DLD1 (cell line): ENCODE measurements around the gene H2BK1.

Experiments used
- in situ Hi-C: cut with HindIII; loops from 2 replicates; pipeline ENCODE4 v1.10.0; 2017; ENCODE audit warnings: low sequenced_read_pairs

H2BK1 gene

DNA sequence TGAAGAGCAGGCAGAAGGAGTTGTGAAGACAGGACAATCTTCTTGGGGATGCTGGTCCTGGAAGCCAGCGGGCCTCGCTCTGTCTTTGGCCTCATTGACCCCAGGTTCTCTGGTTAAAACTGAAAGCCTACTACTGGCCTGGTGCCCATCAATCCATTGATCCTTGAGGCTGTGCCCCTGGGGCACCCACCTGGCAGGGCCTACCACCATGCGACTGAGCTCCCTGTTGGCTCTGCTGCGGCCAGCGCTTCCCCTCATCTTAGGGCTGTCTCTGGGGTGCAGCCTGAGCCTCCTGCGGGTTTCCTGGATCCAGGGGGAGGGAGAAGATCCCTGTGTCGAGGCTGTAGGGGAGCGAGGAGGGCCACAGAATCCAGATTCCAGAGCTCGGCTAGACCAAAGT, 23.5 kb upstream of the H2BK1 start:
- in situ Hi-C loops, result no loop called here

DNA sequence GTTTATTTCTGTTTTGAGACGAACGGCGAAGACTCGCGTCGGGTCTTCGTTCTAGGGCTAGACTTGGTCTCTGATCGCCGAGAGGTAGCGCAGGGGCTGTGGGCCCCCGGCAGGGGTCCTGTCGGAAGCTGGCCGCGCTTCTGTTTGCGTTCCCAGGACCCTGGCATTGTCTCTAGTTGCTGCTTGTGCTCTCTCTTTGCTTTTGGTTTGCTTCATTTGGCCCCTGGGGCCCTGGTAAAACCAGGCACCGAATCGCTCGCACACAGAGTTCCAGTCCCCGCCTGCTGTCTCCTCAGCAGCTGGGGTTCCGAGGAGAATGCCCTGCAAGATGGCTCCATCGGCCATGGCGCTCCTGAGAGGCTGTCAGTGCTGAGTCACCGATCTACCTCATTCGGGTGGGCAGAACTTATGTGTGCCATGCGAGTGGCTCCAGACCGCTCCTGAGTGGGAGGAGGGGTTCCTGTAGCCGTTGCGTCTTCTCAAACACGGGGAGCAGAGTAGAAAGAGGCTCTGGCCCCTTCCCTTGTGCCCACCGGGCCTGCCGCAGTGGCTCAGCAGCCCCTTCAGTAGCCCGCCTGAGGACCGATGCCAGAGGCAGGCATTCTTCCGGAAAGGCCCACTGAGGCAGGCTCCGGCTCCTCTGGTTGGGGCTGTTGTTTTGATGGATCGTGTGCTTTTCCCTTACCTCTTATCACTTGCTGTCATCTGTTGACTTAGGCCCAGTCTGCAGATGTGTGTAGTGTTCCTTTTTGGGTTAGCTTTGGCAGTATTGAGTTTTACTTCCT, 22.8 kb upstream of the H2BK1 start:
- in situ Hi-C loops, result no loop called here

DNA sequence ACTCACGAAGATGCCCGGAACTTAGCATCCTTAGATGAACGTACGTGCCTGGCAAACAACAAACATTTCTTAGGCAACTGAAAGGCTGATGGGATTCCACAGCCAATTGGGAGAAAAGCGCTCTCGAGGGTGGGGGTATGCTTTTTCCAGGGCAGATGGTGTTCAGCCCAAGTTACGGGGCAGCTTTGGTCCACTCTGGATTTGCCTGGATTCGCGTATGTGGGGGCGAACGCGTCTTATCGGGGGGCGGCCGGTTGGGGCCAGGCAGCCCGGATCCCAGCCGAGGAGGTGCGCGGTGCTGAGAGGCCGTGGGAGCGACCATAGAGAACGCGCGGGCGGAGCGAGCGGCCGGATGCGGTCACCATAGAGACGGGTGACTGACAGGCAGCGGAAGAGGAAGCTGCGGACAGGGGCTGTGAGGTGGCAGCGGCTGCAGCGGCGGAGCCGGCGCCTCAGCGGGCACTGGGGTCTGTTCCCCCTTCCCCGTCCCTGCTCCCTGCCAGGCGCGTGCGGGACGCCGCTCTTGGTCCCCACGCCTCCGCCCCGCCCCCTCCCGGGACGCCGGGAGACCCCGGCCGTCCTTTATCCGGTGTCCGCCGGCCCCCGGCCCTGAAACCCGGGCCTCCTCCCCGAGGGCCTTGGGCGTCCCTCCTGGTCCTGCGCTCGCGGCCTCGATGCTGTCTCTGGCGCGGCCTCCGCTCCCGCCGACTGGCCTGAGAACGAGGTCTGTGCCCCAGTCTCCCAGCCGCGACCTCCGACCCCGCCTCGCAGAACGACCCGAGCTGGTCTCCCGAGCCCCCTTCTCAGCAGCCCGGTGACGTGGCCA, 22.0 kb upstream of the H2BK1 start, which contains the start of gene CHPF2:
Gene CHPF2, plus strand, starts transcription at position 393 of the 826 bp plus-strand sequence. CDS start 1,529 bp downstream, outside the sequence.
- in situ Hi-C loops, result no loop called here

DNA sequence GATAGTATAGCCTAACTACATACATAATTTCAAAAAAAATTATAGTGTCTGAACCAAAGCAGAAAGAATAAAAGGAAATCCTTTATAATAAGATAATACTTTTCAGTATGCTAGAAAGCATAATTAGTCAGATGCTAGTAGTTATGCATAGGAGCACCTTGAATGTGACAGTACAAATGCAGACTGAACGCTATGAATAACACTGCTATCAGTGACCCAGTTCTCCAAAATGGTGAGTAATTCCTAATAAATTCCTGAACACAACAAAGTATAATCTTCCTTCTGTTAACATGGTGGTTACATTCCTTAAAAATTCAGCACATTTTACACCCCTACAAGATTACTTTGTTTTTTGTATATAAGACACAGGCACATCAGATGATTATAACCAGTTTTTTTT, 20.8 kb upstream of the H2BK1 start:
- in situ Hi-C loops, result no loop called here

DNA sequence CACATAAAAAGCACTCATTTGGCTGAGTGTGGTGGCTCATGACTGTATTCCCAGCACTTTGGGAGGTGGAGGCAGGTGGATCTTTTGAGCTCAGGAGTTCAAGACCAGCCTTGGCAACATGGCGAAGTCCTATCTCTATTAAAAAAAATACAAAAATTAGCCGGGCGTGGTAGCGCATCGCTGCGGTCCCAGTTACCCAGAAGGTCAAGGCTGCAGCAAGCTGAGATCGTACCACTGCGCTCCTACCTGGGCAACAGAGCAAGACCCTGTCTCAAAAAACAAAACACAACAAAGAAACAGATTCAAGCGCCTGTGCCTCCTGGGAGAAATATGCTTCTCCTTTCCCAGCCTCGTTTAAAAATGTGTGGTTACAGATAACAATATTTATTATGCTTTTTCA, 19.0 kb upstream of the H2BK1 start:
- in situ Hi-C loops, result loop anchor here (10.0 kb wide), 1 partner anchor 84 kb away; no protein-coding TSS in a partner anchor

DNA sequence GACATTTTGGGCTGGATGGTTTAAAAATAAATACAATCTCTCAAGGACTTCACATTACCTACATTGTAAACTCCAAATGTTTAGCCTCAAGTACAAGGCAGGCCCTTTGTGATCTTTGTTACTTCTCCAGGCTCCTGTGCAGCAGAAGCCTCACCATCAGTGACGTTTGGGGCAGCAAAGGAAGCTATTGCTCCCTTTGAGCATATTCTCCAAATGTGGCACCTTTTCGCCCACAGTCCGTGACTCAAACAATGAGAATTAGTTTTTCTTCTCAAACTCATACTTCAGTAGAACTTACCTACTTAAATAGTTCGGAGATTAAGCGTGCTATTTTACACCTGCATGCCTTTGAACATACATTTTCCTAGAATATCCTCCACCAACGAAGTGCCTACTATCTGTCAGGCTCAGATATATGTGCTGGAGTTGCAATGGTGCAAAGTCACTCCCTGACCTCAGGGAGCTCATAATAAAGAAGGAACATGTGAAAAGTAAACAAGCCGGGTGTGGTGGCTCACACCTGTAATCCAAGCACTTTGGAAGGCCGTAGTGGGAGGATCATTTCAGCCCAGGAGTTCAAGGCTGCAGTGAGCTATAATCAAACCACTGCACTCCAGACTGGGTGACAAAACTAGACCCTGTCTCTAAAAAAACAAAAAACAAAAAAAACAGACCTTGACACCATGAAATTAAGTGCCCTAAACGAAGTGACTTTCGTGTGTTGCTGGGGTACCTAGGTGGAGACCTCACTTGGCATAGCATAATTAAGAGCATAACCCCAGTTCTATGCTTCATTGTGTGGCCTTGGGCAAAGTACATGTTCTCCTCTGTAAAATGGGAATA, 18.0 kb upstream of the H2BK1 start:
- in situ Hi-C loops, result loop anchor here (10.0 kb wide), 1 partner anchor 83 kb away; no protein-coding TSS in a partner anchor

DNA sequence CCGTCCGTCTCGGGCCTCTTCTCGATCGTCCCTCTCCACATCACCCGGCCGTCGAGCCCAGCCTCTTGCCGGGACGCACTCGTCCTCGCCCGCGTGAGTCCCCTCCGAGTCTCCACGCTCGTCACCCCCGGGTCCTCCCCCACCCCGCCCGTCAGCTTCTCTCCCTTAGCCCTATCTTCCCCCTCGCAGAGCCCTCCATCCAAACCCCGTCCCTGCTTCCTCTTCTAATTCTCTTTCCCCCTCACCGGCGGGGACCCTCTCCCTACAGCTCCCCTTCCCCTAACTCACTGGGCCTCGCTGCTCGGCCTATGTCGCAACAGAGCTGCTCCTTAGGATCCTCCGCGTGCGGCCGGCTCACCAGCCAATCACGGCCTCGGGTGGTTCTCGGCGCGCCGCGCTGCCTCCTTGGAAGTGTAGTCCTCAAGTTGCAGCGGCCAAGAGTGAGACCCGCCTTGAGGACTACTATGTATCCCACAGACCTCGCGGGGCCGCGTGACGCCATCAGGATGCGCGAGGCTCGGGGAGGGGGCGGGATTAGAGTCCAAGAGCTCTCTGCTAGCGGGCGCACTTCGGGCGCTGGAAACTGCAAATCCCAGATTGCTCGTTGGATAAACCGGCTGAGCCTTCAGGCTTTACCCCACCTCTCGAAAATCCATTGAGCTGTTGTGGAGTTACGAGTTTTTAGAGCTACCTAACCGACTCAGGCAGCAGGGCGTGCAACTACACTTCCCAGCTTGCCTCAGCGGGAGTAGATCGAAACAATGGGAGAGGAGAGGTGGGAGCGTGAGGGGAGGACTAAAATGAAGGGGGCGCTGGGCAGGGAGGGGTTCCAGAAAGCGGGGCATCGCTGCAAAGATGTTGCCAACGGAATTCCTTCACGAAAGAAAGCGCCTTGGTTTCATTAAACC, 16.8 kb upstream of the H2BK1 start, which contains the start of gene ABCF2:
Gene ABCF2, minus strand, starts transcription at position 331 of the 908 bp plus-strand sequence. CDS start 747 bp downstream, outside the sequence.
- in situ Hi-C loops, result loop anchor here (10.0 kb wide), 1 partner anchor 82 kb away; no protein-coding TSS in a partner anchor

DNA sequence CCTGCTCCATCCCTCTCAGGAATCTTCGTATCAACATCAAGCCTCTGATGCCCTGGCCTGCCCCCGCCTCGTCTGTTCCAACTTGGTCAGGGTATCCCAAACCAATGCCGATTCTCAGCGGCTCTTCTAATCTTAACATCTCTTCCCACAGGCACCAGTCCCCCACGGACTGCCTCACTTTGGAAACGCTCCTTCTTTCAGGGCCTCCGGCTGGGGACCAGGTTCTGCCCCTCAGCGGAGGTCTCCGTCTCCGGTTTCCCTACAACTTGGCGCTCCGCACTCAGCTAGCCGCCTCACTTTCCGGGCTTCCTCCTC, 16.2 kb upstream of the H2BK1 start:
- in situ Hi-C loops, result loop anchor here (10.0 kb wide), 1 partner anchor 82 kb away; no protein-coding TSS in a partner anchor

DNA sequence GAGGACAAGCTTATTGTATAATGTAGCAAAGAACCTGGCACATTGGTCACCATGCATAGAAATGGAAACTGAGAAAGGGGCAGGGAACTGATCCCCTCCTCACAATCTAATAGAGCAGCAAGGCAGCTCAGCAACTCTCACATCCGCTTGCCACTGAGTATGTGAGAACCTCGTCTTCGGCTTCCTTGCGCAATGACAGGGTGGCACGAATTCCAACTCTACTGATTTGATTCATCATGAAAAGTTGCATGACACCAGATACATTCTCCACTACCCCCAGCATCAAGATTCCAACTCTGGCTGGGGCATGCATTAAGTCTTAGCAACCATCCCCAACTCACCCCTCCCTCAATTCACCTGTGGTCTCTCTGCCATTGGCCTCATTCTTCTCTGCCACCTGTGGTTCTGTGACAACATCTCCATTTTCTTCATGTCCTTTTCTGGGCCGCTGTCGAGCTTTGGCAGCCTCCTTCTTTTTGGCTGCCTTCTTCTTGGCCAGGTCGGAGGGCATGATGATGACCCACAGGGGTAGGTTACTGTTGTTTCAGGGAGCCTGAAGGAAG, 15.7 kb upstream of the H2BK1 start:
- in situ Hi-C loops, result loop anchor here (10.0 kb wide), 1 partner anchor 81 kb away; no protein-coding TSS in a partner anchor

DNA sequence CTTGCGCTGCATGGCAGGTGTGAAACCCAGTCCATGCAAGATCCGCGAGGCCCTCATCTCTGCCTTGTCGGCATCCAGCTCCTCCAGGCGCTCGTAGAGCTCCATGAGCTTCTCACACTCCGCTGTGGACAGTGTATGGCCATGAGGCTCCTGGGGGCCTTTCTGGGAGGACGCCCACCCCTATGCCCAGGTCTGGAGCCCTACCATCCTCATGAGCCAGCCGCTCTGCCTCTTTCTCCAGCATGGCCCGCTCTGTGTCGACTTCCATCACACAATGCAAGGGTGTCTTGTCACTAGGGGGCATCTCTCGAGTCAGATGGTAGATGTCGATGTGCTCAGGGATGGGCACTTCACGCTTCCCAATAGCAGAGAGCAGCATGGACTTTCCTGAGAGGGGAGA, 13.4 kb upstream of the H2BK1 start:
- in situ Hi-C loops, result loop anchor here (10.0 kb wide), 1 partner anchor 79 kb away; no protein-coding TSS in a partner anchor

DNA sequence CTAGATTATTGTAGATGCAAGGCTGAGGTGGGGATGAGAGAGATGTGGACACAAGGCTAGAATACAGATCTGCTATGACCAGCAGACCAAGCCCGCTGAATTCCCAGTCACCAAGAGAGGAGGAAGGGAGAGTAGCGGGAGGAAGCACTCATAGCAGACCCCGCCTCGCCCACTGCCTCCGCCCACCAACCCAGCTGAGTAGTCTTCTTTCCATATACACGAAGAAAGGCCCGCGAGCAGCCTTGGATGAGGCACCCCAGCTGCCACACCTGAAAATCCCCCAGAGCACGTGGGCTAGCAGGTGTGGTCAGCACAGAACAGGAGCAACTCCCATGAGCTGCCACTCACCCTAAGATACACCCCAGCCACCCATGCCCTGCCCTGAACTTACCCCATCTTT, 7.9 kb upstream of the H2BK1 start:
- in situ Hi-C loops, result no loop called here

DNA sequence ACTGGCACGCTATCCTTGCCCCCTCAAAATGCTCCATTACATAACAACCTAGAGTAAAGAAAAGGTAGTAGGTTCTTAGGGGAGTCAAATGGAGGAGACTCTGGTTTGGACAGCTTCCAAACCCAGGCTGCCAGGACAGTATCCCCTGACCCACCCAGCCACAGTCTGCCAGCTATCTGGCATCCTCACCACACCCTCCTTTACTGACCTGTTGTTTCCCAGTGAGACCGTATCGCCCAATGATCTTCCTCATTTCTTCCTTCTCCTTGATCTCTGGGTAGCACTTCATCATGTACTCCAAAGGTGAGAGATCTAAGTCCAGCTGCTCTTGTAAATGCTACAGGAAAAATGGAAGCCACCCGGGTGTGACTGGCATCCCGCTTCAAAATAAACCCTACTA, 5.1 kb upstream of the H2BK1 start:
- in situ Hi-C loops, result no loop called here

DNA sequence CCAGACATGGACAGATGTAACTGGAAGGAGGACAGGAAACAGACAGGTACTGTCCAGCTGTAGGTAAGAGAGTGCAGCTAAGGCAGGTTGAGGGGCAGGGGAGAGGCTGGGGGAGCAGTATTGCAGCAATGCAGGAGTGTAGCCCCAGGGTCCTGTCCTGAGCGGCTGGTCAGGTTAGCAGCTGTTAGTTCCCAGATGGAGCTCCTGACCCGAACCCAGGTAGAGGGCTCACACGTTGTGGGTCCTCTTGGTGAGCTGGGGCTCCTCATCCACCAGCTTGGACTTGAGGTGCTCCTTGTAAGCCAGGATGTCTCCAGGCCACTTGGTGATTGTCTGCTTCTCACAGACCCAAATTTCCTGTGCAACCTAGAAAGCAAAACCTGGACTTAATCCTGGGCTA, 3.5 kb upstream of the H2BK1 start:
- in situ Hi-C loops, result no loop called here

DNA sequence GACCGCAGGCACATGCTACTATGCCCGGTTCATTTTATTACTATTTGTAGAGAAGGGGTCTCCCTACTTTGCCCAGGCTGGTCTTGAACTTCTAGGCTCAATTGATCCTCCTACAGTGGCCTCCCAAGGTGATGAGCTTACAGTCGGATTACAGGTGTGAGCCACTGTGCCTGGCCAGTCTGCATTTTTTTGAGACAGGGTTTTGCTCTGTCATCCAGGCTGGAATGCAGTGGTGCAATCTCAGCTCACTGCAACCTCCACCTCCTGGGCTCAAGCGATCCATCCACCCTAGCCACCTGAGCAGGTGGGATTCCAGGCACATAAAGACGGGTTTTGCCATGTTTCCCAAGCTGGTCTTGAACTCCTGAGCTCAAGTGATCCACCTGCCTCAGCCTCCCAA, 2.3 kb upstream of the H2BK1 start:
- in situ Hi-C loops, result no loop called here

DNA sequence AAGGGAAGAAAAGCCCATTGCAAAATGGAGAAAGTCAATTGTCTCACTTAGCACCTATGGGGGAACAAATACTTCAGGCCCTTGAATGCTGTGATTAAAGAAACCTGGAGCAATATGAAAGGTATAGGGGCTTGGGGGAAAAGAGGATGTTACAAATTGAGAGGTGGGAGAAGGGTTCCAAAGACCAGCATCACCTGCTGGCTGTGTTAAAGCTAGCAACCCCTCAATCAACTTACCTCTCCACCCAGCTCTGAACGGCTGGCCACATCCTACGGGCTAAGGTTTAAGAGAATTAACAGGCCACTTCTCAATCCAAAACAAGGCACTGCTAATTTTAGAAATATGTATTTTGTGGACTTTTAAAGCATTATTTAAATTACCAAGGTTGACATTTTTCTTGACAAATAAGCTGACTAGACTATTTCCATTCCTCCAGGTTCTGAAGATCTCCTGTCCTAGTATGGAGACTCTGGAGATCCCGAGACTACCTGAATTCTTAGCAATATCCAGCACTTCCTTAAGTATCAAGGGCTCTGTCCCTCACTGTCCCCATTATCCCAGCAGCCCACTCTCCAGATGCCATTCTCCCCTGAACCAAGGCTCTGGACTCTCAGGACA, 976 bp upstream of the H2BK1 start:
- in situ Hi-C loops, result no loop called here

DNA sequence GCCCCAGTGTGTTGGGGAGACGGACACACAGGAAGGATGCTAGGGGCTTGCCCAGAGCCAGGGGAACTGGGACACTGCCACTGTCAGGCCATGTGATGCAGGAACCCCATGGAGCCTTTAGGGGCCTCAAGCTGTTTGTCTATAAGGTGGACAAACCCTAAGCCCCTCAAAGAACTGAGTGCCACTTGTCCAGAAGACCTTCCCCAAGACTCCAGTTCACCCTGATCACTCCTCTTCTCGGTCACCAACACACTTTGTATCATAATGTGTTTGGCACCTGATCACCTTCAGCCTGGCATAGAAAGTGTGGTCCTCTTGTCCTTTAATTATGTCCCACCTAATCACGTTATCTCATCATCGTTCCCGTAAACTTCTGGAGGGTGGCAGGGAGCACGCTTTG, 700 bp downstream of the H2BK1 start:
- in situ Hi-C loops, result loop anchor here (5.0 kb wide), 1 partner anchor 42 kb away; the partner anchor contains the start of gene GBX1

DNA sequence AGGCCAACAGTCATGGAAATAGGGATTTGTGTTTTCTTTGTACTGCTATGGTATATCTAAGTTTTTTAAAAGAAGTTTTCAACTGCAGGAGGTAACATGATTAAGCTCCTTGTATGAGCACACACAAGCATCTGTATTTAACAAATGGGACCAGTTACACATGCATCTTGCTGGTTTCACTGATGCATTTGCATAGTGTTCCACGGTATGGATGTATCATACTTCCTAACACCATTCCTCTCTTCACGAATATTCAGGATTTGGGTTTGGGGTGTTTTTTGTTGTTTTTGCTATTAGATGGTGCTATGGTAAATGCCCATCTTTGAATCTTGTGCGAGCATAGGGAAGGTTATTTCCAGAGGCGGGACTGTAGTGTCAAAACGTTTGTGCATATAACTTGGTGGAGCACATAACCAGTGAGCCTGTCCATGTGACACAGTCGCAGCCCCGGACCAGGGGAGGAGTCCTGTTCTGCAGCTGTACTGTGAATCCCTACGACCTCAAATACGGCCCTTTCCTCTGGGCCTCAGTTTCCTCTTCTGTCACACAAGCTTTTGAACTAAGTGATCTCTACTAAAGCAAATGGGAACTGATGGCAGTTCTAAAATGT, 1.9 kb downstream of the H2BK1 start:
- in situ Hi-C loops, result loop anchor here (5.0 kb wide), 1 partner anchor 41 kb away; the partner anchor contains the start of gene GBX1

DNA sequence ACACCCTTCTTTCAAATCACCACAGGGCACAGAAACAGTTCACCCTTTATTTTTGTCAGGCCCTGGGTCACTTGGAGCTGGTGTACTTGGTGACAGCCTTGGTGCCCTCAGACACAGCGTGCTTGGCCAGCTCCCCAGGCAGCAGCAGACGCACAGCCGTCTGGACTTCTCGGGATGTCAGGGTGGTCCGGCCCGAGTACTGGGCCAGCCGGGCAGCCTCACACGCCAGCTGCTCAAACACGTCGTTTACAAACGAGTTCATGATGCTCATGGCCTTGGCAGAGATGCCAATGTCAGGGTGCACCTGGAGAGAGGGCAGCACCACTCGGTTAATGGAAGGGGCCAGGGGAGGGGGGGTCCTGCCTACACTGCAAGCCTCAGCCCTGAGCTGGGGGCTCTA, 2.5 kb downstream of the H2BK1 start:
- in situ Hi-C loops, result loop anchor here (5.0 kb wide), 1 partner anchor 41 kb away; the partner anchor contains the start of gene GBX1
